HepG2 (cell line): ENCODE results near the gene U2SURP. TPM values are rescaled to one million over a fixed set of nuclear protein-coding genes. Genes with fewer than 3 reads are reported as not detected.
A peak's percentile ranks its signal among the peaks of the same experiment; 100 is the strongest.

Source experiments
- DMTF1 ChIP-seq: sonication (generic); formaldehyde crosslinking; IDR thresholded peaks from 2 replicates; pipeline ENCODE4 v1.4.0; 2020; ENCODE audit warnings: mild to moderate bottlenecking, missing genetic modification reagents
- EHMT2 ChIP-seq: fragments of 200-600 bp; sonication (generic); IDR thresholded peaks from 2 replicates; pipeline ENCODE4 v1.7.0; 2017; ENCODE audit warnings: antibody characterized with exemption, low read depth, low read length, borderline replicate concordance
- ETV6 ChIP-seq: sonication (generic); formaldehyde crosslinking; conservative IDR thresholded peaks from 2 replicates; pipeline ENCODE4 v1.4.0; 2020; ENCODE audit warnings: missing genetic modification reagents
- FOXA3 ChIP-seq: IDR thresholded peaks from 2 replicates; pipeline ENCODE4 v1.6.1; 2016; ENCODE audit warnings: missing genetic modification reagents, missing compliant biosample characterization
- HCFC1 ChIP-seq: fragments of 150-350 bp; IDR thresholded peaks from 2 replicates; pipeline ENCODE4 v1.6.1; 2014; ENCODE audit warnings: low read depth, low read length
- IKZF5 ChIP-seq: IDR thresholded peaks from 2 replicates; pipeline ENCODE4 v1.6.1; 2018; ENCODE audit warnings: missing genetic modification reagents, mild to moderate bottlenecking, missing compliant biosample characterization
- MAFF ChIP-seq: IDR thresholded peaks from 2 replicates; pipeline ENCODE4 v1.6.1; 2011; ENCODE audit warnings: low read depth, low read length, improper control_type of control experiment
- NFAT5 ChIP-seq: sonication (generic); formaldehyde crosslinking; IDR thresholded peaks from 2 replicates; pipeline ENCODE4 v1.4.0; 2020; ENCODE audit warnings: missing genetic modification reagents
- NR3C1 ChIP-seq: sonication (generic); formaldehyde crosslinking; IDR thresholded peaks from 2 replicates; pipeline ENCODE4 v1.4.0; 2020; ENCODE audit warnings: missing genetic modification reagents
- PITX1 ChIP-seq: sonication (generic); formaldehyde crosslinking; IDR thresholded peaks from 2 replicates; pipeline ENCODE4 v1.5.1; 2020; ENCODE audit warnings: mild to moderate bottlenecking, missing genetic modification reagents
- POGZ ChIP-seq: sonication (generic); formaldehyde crosslinking; IDR thresholded peaks from 2 replicates; pipeline ENCODE4 v1.4.0; 2020; ENCODE audit warnings: mild to moderate bottlenecking, missing genetic modification reagents
- ZC3H13 ChIP-seq: sonication (generic); formaldehyde crosslinking; IDR thresholded peaks from 2 replicates; pipeline ENCODE4 v1.8.1; 2023; ENCODE audit warnings: mild to moderate bottlenecking, missing genetic modification reagents, moderate library complexity
- ZFP41 ChIP-seq: sonication (generic); formaldehyde crosslinking; IDR thresholded peaks from 2 replicates; pipeline ENCODE4 v1.4.0; 2020; ENCODE audit warnings: mild to moderate bottlenecking, missing genetic modification reagents, borderline replicate concordance
- ZNF207 ChIP-seq: fragments of 450-650 bp; IDR thresholded peaks from 2 replicates; pipeline ENCODE4 v1.6.1; 2016; ENCODE audit warnings: antibody characterized with exemption, borderline replicate concordance
- ZNF280B ChIP-seq: sonication (generic); formaldehyde crosslinking; IDR thresholded peaks from 2 replicates; pipeline ENCODE4 v1.5.0; 2020; ENCODE audit warnings: missing genetic modification reagents, mild to moderate bottlenecking, borderline replicate concordance
- ZNF343 ChIP-seq: sonication (generic); formaldehyde crosslinking; IDR thresholded peaks from 2 replicates; pipeline ENCODE4 v1.4.0; 2020; ENCODE audit warnings: mild to moderate bottlenecking, missing genetic modification reagents
- ZNF589 ChIP-seq: sonication (generic); formaldehyde crosslinking; conservative IDR thresholded peaks from 2 replicates; pipeline ENCODE4 v1.8.0; 2022; ENCODE audit warnings: mild to moderate bottlenecking, moderate library complexity, missing genetic modification reagents
- ZNF616 ChIP-seq: sonication (generic); formaldehyde crosslinking; IDR thresholded peaks from 2 replicates; pipeline ENCODE4 v1.5.0; 2020; ENCODE audit warnings: low read depth, mild to moderate bottlenecking, missing genetic modification reagents
- ZNF674 ChIP-seq: sonication (generic); formaldehyde crosslinking; IDR thresholded peaks from 2 replicates; pipeline ENCODE4 v1.5.0; 2020; ENCODE audit warnings: low read depth, mild to moderate bottlenecking, missing genetic modification reagents
- ZNF746 ChIP-seq: sonication (generic); formaldehyde crosslinking; IDR thresholded peaks from 2 replicates; pipeline ENCODE4 v1.8.0; 2022; ENCODE audit warnings: mild to moderate bottlenecking, missing genetic modification reagents
- polyA plus RNA-seq, 8 experiments: library from polyadenylated mRNA; depleted of rRNA in 3 of 8; stranded (reverse) in 7 of 8; unstranded in 1 of 8; fragments of >200 nt; fragmentation: Illumina TruSeq in 4 of 8; extraction: Trizol in 4 of 8; gene quantifications; 2 replicates each; pipeline versions ENCODE4 v1.2.1 to v1.2.3, GENCODE V29; 2011 to 2016; ENCODE audit warnings: low read depth in 4 of 8, missing spikeins in 1 of 8, mixed read lengths in 1 of 8; ENCODE audit not compliant: insufficient read depth in 1 of 8
- total RNA-seq, 5 experiments: library from RNA; depleted of rRNA; stranded (reverse); fragments of >200 nt; fragmentation: Illumina TruSeq; extraction: Trizol; gene quantifications; 2 replicates each; pipeline ENCODE4 v1.2.3, GENCODE V29; 2016; ENCODE audit warnings: low read depth in 1 of 5

U2SURP gene
- total and polyA plus RNA-seq, 2 of the 13 experiments (the other 11 are each of a cell fraction or from before 2014, with no cell fraction given), result 55.9 to 173 TPM

GRCh38 chr3:142962520-142963233 is 38.7 kb upstream of the U2SURP start (continued):
- TF ChIP-seq ZNF674 (CRISPR knock-in tag) (no peak), NFAT5 (CRISPR knock-in tag) (0 out of 2 replicates have a peak, but pooled peaks have one; percentile 66), ETV6 (no peak), PITX1 (CRISPR knock-in tag) (peak; percentile 31; the same call in 1 of the 2 replicates), ZC3H13 (CRISPR knock-in tag) (peak; percentile 98), ZNF280B (peak; percentile 96), IKZF5 (CRISPR knock-in tag) (0 out of 2 replicates have a peak, but pooled peaks have one; percentile 19), ZNF589 (peak; percentile 41; the same call in 1 of the 2 replicates), ZNF746 (CRISPR knock-in tag) (0 out of 2 replicates have a peak, but pooled peaks have one; percentile 16), DMTF1 (CRISPR knock-in tag) (no peak), EHMT2 (no peak), FOXA3 (CRISPR knock-in tag) (no peak), MAFF (no peak), ZNF343 (CRISPR knock-in tag) (no peak), NR3C1 (CRISPR knock-in tag) (no peak), ZNF207 (no peak), ZFP41 (CRISPR knock-in tag) (no peak), POGZ (CRISPR knock-in tag) (peak; percentile 40), ZNF616 (CRISPR knock-in tag) (no peak; the same call in 1 of the 2 replicates), HCFC1 (no peak)
